Smooth muscle cell (in vitro differentiated cells): ENCODE results near the gene SKA3. TPM values are rescaled to one million over a fixed set of nuclear protein-coding genes. Genes with fewer than 3 reads are reported as not detected.
A peak's percentile ranks its signal among the peaks of the same experiment; 100 is the strongest.

Experiments
- DNase-seq: peaks from one replicate; lab custom pipeline; 2025; ENCODE audit not compliant: unreplicated experiment; lab: John Stamatoyannopoulos, UW
- H2AFZ ChIP-seq: fragments of 200-600 bp; sonication (generic); 2 replicates; pipeline ENCODE4 v1.6.0; 2016; ENCODE audit warnings: antibody characterized with exemption, low read depth, mild to moderate bottlenecking
- H3F3A ChIP-seq: fragments of 200-600 bp; sonication (generic); 2 replicates; pipeline ENCODE4 v1.6.0; 2017; ENCODE audit warnings: antibody characterized with exemption, low read depth
- H3K27ac ChIP-seq: fragments of 200-600 bp; sonication (generic); 2 replicates; pipeline ENCODE4 v1.5.1; 2016; ENCODE audit warnings: low read depth, mild to moderate bottlenecking
- H3K27me3 ChIP-seq: fragments of 200-600 bp; sonication (generic); 2 replicates; pipeline ENCODE4 v1.6.1; 2016; ENCODE audit warnings: low read depth, mild to moderate bottlenecking
- H3K36me3 ChIP-seq: fragments of 200-600 bp; sonication (generic); 2 replicates; pipeline ENCODE4 v1.5.1; 2016; ENCODE audit warnings: low read depth
- H3K4me1 ChIP-seq: fragments of 200-600 bp; sonication (generic); 2 replicates; pipeline ENCODE4 v1.5.1; 2016; ENCODE audit warnings: low read depth
- H3K4me2 ChIP-seq: fragments of 200-600 bp; sonication (generic); 2 replicates; pipeline ENCODE4 v1.6.0; 2016; ENCODE audit warnings: mild to moderate bottlenecking
- H3K4me3 ChIP-seq: fragments of 200-600 bp; sonication (generic); 2 replicates; pipeline ENCODE4 v1.5.1; 2016; ENCODE audit warnings: mild to moderate bottlenecking
- H3K79me2 ChIP-seq: fragments of 200-600 bp; sonication (generic); 2 replicates; pipeline ENCODE4 v1.6.0; 2016; ENCODE audit warnings: low read depth, mild to moderate bottlenecking
- H3K9ac ChIP-seq: fragments of 200-600 bp; sonication (generic); 2 replicates; pipeline ENCODE4 v1.6.0; 2016; ENCODE audit warnings: low read depth
- H3K9me3 ChIP-seq: fragments of 200-600 bp; sonication (generic); replicated peaks from 2 replicates; pipeline ENCODE4 v1.5.1; 2016; ENCODE audit warnings: low read depth
- H4K20me1 ChIP-seq: fragments of 200-600 bp; sonication (generic); 2 replicates; pipeline ENCODE4 v1.6.0; 2016; ENCODE audit warnings: low read depth
- WGBS: methylation state at CpG from one replicate; pipeline ENCODE4 v1.1.7; 2016; ENCODE audit warnings: low lambda C conversion rate; 5-methylcytosine and 5-hydroxymethylcytosine counted together
- polyA plus RNA-seq: library from polyadenylated mRNA; unstranded; fragments of >200 nt; fragmentation: Nextera tagmentation; extraction: Ambion mirVana; gene quantifications from 2 replicates; pipeline ENCODE4 v1.2.1, GENCODE V29; 2016
- small RNA-seq: library from RNA; depleted of rRNA; stranded (forward); fragments of <200 nt; gene quantifications from one replicate; pipeline ENCODE3, GENCODE V24; 2014
- total RNA-seq: library from RNA; depleted of rRNA; stranded (reverse); fragments of >200 nt; gene quantifications from 2 replicates; pipeline ENCODE4 v1.2.3, GENCODE V29; 2014
- TF ChIP-seq, protein P1 (sequence below): fragments of 200-600 bp; sonication (generic); IDR thresholded peaks from 2 replicates; pipeline ENCODE4 v1.5.1; 2017; ENCODE audit warnings: borderline replicate concordance, mild to moderate bottlenecking, antibody characterized with exemption; ENCODE audit not compliant: insufficient read depth, poor library complexity, severe bottlenecking

Gene SKA3
- total and polyA plus RNA-seq, 2 experiments from 2014 or later = 5.4 to 7.2 TPM

DNA sequence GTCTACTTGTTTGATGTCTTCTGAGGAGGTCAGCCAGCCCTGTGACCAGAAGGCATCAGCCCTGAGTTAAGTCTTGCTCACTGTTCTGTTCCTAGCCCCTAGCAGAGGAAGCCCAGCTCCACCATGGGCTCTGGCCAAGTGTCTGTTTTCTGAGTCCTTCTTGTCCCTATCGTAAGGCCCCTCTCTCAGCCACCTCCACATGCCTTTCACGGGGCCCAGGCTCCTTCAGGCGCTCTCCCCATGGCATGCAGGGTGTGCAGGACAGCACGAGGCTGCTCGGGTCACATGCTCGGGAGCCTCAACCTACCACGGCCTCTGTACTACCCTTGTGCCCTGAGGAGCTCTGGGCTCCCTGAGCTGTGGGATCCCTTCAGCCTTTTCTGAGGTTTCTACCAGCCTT, 67.2 kb downstream of the SKA3 start:
- TF ChIP-seq, protein P1, sequence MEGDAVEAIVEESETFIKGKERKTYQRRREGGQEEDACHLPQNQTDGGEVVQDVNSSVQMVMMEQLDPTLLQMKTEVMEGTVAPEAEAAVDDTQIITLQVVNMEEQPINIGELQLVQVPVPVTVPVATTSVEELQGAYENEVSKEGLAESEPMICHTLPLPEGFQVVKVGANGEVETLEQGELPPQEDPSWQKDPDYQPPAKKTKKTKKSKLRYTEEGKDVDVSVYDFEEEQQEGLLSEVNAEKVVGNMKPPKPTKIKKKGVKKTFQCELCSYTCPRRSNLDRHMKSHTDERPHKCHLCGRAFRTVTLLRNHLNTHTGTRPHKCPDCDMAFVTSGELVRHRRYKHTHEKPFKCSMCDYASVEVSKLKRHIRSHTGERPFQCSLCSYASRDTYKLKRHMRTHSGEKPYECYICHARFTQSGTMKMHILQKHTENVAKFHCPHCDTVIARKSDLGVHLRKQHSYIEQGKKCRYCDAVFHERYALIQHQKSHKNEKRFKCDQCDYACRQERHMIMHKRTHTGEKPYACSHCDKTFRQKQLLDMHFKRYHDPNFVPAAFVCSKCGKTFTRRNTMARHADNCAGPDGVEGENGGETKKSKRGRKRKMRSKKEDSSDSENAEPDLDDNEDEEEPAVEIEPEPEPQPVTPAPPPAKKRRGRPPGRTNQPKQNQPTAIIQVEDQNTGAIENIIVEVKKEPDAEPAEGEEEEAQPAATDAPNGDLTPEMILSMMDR = no peak
- WGBS = 93% methylated on average over 7 of the region's 7 CpGs
- no peak overlapping the region for H2AFZ ChIP-seq

DNA sequence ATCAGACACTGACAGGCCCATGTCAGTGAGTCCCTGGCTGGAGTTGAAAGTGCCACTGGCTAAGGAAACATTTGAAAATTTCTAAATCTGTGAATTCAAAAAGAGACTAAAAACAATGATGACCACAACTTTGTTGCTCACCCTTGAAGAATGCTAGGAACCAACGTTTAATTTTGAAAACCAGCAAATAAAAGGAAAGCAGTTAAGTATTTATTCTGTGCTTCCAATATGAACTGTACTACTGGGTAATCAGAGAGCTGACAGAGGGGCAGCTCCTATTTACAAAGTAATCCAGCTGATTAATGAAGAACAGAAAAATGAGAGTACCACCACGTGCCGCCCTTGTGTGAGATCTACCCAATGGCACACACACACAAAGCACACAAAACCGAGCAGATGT, 70.3 kb downstream of the SKA3 start:
- peaks cover 5% of the 10 kb centered on the region for H3K4me1 ChIP-seq
- TF ChIP-seq, protein P1 = no peak
- H3F3A ChIP-seq = no peaks in the 10 kb centered on the region
- peak overlapping the region; percentile 59 for H3K27ac ChIP-seq
- no peak overlapping the region for H3K4me3 ChIP-seq
- H3K36me3 ChIP-seq = no peaks in the 10 kb centered on the region
- peak overlapping the region; percentile 69 for H2AFZ ChIP-seq
- WGBS = 67% methylated on average over 4 of the region's 4 CpGs
- no peak for DNase-seq
- H3K27me3 ChIP-seq = no peaks in the 10 kb centered on the region
- H3K9ac ChIP-seq = no peak overlapping the region
- H3K4me2 ChIP-seq = peak overlapping the region; percentile 4
- H3K9me3 ChIP-seq = no peaks in the 10 kb centered on the region
- no peaks in the 10 kb centered on the region for H3K79me2 ChIP-seq
- no peaks in the 10 kb centered on the region for H4K20me1 ChIP-seq

More for the DNA sequence above, 67.2 kb downstream of the SKA3 start:
- Histone ChIP-seq H3K9ac (no peak overlapping the region), H3K9me3 (no peaks in the 10 kb centered on the region), H3K79me2 (no peaks in the 10 kb centered on the region), H4K20me1 (no peaks in the 10 kb centered on the region), H3K27ac (no peak overlapping the region), H3K27me3 (no peaks in the 10 kb centered on the region), H3K4me2 (no peak overlapping the region), H3K36me3 (no peaks in the 10 kb centered on the region), H3K4me3 (no peak overlapping the region), H3K4me1 (peaks cover 5% of the 10 kb centered on the region), H3F3A (no peaks in the 10 kb centered on the region)
- DNase-seq = no peak

DNA sequence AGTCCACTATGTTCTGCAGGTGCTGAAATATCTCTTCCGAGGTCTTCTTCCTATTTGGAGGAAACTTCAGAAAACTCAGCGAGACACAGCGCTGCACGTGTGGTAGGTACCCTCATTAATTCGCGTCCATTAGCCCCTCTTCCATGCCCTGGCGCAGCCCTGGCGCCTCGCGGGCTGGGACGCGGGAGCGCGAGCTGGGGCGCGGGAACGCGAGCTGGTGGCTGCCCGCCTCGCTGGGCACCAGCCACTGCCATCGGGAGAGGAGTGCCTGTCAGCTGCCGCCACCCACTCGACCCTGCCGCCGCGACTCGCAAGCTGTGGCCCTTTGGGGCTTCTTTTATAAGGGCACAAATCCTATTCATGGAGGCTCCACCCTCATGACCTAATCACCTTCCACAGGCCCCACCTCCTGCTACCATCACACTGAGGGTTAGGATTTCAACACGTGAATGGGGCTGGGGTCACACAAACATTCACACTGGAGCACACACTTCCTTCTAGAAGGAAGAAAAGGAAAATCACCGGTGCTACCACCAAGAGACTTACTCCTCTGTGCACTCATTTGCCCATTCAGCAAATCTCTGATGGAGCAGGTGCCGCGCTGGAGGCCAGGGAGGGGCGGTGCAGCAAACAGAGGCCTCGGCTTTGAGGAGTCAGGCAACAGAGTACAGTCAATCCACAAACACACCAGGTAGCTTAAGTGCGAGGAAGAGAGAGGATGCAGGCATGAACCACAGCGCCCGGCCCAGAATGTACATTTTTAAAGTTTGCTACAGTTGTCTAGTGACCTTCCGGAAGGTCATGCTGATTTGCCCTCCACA, 71.9 kb downstream of the SKA3 start:
- TF ChIP-seq, protein P1 = no peak
- H4K20me1 ChIP-seq = no peaks in the 10 kb centered on the region
- no peak overlapping the region for H3K27ac ChIP-seq
- no peaks in the 10 kb centered on the region for H3K9me3 ChIP-seq
- H3K9ac ChIP-seq = no peak overlapping the region
- 96% methylated on average over 32 of the region's 37 CpGs for WGBS
- no peak overlapping the region for H3K4me2 ChIP-seq
- no peak overlapping the region for H3K4me3 ChIP-seq
- no peaks in the 10 kb centered on the region for H3F3A ChIP-seq
- H2AFZ ChIP-seq = no peak overlapping the region
- H3K27me3 ChIP-seq = no peaks in the 10 kb centered on the region
- H3K79me2 ChIP-seq = no peaks in the 10 kb centered on the region
- no peak for DNase-seq
- H3K4me1 ChIP-seq = peaks cover 5% of the 10 kb centered on the region
- no peaks in the 10 kb centered on the region for H3K36me3 ChIP-seq

Small RNAs within 50 kb of the gene (small RNA-seq; reads per million reads assigned to genes)
- gene AL158032.1 (not detected), gene RF00086 (not detected), gene RF02116 (not detected)

Other genes starting within 250 kb of the SKA3 start
- 20.8 and 26.4 TPM in 2 replicates for gene LATS2, start 115.0 kb downstream of the SKA3 start, total RNA-seq
- gene LATS2, start 115.0 kb downstream of the SKA3 start, polyA plus RNA-seq = 6.9 and 8.9 TPM in 2 replicates
- gene SAP18, start 36.4 kb downstream of the SKA3 start, total RNA-seq = 95.3 TPM in 2 replicates
- gene SAP18, start 36.4 kb downstream of the SKA3 start, polyA plus RNA-seq = 366 and 394 TPM in 2 replicates
- gene MRPL57, start 106 bp upstream of the SKA3 start, total RNA-seq = 16.4 and 18.6 TPM in 2 replicates
- gene MRPL57, start 106 bp upstream of the SKA3 start, polyA plus RNA-seq = 31.0 and 31.5 TPM in 2 replicates